ENCODE results near the gene ANKH.

DNA sequence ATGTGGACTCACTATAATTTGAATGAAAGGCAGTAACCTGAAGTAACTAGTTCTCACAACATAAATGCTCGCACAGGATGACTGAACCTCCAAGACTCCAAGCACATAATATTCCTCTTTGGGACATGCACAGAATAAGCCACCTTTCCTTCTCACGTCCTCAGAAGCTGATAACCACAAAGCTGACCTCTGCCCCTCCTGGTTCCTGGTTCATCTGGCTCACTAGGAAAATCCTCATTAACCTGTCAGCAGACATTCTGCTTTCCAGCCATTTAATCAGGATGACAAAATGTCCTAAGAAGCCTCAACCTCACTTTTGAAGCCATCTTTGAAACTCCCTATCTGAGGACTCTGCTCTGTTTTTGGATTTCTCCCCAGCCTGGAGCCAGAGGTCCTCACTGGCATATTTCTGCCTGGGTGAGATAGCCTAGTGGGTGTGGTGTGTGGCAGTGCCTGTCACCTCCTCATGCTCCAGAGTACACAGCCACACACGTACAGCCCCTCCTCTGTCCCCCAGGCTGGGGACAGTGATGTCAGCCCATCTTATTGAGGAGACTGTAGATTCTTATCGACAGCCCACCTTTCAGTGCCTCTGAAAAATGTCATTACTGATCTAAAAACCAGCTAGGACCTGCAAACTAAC, 10.3 kb downstream of the ANKH start:
- TF ChIP-seq, protein P1, sequence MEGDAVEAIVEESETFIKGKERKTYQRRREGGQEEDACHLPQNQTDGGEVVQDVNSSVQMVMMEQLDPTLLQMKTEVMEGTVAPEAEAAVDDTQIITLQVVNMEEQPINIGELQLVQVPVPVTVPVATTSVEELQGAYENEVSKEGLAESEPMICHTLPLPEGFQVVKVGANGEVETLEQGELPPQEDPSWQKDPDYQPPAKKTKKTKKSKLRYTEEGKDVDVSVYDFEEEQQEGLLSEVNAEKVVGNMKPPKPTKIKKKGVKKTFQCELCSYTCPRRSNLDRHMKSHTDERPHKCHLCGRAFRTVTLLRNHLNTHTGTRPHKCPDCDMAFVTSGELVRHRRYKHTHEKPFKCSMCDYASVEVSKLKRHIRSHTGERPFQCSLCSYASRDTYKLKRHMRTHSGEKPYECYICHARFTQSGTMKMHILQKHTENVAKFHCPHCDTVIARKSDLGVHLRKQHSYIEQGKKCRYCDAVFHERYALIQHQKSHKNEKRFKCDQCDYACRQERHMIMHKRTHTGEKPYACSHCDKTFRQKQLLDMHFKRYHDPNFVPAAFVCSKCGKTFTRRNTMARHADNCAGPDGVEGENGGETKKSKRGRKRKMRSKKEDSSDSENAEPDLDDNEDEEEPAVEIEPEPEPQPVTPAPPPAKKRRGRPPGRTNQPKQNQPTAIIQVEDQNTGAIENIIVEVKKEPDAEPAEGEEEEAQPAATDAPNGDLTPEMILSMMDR (IDR thresholded peaks at IDR 0.05), result no peak
- no peak for TF ChIP-seq EZH2 (IDR thresholded peaks at IDR 0.05)

Measured in neural progenitor cell (in vitro differentiated cells).